GM21723 (cell line): ENCODE results near the gene ZNF101.
"Not testable (repeated sequence)": the region's sequence is repeated elsewhere in the genome, so short reads cannot be mapped to it uniquely, and the experiment has no call there.

ENCODE experiments used
- ATAC-seq: cut with Tn5 transposase; IDR thresholded peaks from one replicate; pipeline ENCODE4 v1.9.1; 2021; ENCODE audit warnings: mild to moderate bottlenecking, moderate library complexity; ENCODE audit not compliant: unreplicated experiment

Gene ZNF101

DNA sequence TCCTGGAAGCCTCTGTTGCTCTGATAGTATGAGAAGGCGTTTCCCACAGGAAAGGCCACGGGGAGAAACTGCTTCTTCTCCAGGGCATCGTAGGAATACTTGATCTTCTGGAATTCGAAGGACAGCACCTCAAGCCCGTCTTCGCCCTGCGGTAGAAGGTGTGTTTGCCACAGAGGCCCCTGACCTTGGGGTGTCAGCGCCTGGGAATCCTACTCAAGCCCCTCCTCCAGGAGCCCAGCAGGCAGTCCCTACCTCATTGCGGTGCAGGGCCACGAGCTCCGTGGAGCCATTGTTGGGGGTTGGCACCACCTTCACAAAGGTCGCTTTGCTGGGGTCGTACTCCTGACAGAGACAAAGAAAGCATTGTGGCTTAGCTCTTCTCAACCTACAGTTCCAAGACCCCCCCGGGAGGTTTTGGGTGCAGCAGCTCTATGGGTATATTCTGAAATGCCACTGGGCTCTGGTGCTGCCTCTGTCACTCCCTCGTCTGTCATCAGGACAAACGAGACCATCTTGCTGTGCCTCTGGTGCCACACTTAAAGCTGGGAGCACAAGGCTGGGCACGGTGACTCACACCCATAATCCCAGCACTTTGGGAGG lies 8.9 kb upstream of the ZNF101 start:
- ATAC-seq, result no peak

DNA sequence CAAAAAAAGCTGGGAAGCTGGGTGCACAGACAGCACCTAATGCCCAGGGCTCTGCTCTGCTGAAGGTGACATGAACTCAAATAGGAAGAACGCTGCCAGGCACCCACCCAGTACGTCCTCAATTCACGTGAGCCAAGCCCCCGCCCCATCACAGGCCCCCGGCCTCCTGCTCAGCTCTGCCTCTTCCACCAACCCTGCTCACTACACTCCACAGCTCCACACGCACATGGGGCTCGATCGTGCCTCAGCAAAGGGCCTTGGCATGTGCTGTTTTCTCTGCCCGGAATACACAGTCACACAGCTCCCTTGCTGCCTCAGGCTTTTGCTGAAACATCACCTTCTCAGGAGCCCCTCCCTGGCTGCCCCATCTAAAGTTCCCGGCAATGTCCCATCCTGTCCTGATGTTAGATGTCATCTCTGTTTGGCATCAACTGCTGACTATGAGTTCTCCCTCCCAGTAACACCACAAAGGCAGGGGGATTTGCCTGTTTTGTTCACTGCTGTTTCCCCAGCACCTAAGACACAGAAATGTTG lies 7.4 kb upstream of the ZNF101 start:
- no peak for ATAC-seq

DNA sequence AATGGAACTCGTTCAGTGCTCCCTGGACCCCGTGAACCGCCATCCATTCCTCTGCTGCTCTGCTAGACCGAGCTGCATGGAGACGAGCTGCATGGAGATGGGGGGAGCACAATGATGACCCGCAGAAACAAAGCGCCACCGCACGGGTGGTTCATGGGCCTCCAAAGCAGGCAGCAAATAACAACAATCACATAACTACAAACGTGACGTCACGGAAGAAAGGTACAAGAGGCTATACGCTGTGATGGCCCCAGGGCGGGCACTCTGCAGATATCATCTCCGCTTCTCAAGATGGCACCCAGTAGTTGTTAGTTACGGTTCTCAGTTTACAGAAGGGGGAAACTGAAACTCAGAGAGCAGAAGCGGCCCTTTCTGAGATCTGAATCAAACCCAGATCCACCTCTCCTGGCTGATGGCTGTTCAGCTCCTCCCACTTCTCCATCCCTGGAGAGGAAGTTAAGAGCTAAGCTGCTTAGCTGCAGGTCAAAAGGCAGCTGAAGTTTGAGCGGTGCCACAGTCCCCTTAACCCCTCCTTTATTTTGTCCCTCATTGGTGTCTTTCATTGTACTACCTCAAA lies 6.9 kb upstream of the ZNF101 start:
- ATAC-seq, result peak; percentile 47

DNA sequence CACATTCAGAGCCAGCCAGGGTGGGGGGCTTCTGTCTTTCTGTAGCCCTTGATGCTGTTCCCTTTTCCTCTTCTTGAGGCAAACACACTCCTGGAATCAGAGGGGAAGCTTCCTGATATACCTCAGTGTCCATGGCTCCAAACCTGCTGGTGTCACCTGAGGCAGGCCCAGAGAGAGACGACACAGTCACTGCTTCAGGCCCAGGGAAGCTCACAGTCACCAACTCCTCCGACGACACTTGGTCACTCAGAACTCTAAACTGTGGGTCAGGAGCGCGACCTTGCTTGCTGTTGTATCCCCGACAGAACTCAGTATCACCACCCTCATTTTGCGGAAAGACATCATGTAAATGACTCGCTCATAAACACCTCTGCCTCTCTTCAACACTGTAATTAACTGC lies 6.3 kb upstream of the ZNF101 start:
- ATAC-seq, result no peak

DNA sequence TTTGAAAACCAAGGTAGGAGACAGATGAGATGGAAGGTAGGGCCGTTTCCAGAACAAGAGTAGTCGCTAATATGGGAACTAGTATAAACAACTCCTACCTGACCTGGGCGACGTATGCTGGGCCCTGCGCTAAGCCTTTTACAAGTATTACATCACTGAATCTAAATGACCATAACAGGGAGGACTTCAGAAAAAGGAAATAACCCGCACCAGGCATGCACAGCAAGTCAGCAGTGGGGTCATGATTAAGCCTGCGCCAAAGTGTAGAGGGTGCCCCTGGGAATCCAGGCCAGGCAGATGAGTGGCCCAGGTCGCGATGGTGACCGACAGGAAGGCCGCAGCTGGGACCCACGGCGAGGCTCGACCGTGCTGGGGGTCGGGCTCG lies 5.8 kb upstream of the ZNF101 start:
- no peak for ATAC-seq

DNA sequence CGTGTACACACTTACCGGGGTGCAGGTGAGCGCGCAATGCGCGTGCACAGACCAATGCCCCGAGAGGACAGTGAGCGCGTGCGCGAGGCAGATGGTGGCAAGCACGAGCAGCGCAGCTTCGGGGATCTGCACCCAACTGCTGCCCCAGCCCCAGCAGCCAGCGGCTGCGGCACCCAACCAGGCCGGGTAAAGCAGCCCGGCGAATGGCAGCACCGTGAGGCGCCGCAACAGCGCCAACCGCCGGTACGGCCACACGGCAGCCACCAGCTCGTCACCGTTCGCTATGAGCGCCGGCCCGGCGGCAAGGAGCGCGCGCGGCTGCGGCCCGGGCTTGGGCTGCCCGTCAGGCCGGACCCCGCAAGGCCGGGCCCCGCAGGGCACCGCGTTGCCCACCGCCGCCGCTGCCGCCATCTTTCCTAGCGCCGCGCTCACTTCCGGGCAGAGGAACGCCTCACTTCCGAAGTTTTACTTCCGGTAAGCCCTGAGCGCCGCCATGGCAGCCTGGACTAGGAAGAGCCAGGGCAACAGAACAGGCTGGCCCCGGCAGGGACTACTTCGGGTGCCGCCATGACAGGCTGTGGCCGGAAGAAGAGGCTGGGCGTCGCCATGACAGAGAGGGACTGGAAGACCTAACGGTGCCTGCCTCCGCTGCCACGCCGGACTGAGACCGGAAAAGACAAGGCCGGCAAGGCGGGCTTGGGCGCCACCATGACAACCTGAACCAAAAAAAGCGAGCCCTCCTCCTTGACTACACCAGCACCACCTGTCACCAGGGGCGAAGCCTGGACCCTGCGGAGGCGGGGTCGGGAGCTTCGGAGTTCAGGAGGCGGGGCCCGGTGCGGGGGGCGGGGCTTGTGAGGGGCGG lies 5.2 kb upstream of the ZNF101 start, which contains the start of gene ATP13A1:
Gene ATP13A1 (minus strand): TSS at position 421 of the 865 bp plus-strand sequence. CDS start 10 bp downstream, at position 411.
- peak; percentile 72 for ATAC-seq

DNA sequence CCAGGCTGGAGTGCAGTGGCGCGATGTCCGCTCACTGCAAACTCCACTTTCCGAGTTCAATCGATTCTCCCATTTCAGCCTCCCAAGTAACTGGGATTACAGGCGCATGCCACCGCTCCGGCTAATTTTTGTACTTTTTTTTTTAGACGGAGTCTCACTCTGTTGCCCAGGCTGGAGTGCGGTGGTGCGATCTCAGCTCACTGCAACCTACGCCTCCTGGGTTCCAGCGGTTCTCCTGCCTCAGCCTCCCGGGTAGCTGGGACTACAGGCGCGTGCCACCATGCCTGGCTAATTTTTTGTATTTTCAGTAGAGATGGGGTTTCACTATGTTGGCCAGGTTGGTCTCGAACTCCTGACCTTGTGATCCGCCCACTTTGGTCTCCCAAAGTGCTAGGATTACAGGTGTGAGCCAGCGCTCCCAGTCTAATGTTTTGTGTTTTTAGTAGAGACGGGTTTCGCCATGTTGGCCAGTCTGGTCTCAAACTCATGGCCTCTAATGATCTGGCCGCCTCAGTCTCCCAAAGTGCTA lies 3.2 kb upstream of the ZNF101 start:
- not testable (repeated sequence) for ATAC-seq

DNA sequence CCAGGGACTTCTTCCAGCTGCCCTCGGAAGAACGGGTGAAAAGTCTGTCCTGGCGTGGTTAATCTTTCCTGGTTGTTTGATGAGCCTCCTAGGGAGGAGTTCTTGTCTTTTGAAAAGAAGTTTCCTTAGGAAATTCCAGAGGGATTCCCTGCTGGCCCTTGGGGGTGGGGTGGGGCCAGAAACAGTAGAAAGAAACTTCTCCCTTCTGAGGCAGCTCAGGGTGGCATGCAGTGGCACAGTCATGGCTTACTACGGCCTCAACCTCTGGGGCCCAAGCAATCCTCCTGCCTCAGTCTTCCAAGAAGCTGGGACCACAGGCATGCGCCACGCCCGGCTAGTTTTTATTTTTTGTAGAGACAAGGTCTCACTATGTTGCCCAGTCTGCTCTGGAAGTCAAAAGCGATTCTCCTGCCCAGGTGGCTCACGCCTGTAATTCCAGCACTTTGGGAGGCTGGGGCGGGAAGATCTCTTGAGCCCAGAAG lies 1.5 kb downstream of the ZNF101 start:
- ATAC-seq, result no peak

DNA sequence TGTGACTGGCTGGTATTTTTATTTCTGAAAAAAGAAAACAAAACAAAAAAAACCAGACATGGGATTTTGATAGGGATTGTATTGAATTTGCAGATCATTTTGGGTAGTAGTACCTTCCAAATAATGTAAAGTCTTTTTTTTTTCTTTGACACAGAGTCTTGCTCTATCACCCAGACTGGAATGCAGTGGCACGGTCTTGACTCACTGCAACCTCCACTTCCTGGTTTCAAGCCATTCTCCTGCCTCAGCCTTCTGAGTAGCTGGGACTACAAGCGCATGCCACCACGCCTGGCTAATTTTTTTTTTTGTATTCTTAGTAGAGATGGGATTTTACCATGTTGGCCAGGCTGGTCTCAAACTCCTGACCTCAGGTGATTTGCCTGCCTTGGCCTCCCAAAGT lies 4.2 kb downstream of the ZNF101 start:
- ATAC-seq, result no peak

DNA sequence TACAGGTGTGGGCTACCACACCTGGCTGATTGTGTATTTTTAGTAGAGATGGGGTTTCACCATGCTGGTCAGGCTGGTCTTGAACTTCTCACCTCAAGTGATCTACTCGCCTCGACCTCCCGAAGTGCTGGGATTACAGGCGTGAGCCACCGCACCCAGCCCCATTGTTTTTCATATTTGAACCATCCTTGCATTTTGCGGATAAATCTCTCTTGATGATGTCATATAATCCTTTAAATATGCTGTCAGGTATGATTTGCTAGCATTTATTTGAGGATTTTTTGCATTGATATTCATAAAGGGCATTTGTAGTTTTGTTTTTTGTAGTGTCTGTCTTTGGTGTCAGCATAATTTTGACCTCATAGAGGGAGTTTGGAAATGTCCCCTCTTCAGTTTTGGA lies 5.7 kb downstream of the ZNF101 start:
- no peak for ATAC-seq

DNA sequence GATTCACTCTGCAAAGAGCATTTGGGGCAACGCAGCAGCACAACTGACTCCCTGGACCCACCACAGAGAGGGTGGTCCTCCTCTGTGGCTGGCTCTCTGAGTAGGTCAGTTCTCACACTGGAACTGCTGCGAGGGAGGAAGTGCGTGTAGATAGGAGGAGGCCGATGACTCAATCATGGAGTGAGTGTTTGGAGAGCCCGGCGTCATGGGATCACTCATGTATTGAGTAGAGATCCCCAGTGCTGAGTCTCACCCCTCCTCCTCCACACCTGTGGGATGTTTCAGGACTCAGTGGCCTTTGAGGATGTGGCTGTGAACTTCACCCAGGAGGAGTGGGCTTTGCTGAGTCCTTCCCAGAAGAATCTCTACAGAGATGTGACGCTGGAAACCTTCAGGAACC lies 8.9 kb downstream of the ZNF101 start:
- no peak for ATAC-seq

DNA sequence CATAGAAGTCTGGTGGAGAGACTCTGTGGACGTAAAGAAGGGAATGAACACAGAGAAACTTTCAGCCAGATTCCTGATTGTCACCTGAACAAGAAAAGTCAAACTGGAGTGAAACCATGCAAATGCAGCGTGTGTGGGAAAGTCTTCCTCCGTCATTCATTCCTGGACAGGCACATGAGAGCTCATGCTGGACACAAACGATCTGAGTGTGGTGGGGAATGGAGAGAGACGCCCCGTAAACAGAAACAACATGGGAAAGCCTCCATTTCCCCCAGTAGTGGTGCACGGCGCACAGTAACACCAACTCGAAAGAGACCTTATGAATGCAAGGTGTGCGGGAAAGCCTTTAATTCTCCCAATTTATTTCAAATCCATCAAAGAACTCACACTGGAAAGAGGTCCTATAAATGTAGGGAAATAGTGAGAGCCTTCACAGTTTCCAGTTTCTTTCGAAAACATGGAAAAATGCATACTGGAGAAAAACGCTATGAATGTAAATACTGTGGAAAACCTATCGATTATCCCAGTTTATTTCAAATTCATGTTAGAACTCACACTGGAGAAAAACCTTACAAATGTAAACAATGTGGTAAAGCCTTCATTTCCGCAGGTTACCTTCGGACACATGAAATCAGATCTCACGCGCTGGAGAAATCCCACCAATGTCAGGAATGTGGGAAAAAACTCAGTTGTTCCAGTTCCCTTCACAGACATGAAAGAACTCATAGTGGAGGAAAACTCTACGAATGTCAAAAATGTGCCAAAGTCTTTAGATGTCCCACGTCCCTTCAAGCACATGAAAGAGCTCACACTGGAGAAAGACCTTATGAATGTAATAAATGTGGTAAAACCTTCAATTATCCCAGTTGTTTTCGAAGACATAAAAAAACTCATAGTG lies 10.8 kb downstream of the ZNF101 start:
- no peak for ATAC-seq

DNA sequence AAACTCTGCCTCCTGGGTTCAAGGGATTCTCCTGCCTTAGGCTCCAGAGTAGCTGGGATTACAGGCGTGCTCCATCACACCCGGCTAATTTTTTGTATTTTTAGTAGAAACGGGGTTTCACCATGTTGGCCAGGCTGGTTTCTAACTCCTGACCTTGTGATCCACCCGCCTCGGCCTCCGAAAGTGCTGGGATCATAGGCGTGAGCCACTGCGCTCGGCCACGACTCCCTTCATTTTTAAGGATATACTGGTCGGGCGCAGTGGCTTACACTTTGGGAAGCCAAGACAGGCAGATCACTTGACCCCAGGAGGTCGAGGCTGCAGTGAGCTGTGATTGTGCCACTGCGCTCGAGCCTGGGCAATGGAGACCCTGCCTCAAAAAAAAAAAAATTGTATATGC lies 17.5 kb downstream of the ZNF101 start:
- ATAC-seq, result not testable (repeated sequence)

DNA sequence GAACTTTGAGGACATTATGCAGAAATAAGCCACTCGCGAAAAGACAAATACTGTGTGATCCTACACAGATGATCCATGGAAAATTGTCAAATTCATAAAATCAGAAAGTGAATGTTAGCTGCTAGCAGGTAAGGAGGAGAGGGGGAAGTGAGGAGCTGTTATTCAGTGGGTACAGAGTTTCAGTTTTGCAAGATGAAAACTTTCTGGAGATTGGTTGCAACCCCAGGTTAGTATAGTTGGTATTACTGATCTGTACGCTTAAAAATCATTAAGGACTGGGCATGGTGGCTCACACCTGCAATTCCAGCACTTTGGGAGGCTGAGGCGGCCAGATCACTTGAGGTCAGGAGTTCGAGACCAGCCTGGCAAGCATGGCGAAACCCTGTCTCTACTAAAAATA lies 17.9 kb downstream of the ZNF101 start:
- no peak for ATAC-seq

DNA sequence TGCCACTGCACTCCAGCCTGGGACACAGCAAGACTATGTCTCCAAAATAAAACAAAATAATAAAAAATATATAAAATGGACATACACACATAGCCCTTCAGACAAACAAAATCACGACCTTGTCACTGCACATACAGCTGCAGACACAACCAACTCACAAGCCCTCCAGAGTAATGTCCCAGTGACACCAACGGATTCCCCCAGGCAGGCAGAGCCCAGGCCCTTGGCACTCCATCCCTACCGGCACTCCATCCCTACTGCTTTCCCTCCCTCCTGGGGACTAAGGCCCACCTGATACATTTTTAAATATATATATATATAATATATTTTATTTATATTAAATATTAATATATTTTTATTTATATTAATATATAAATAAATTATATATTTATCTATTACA lies 18.5 kb downstream of the ZNF101 start:
- no peak for ATAC-seq

DNA sequence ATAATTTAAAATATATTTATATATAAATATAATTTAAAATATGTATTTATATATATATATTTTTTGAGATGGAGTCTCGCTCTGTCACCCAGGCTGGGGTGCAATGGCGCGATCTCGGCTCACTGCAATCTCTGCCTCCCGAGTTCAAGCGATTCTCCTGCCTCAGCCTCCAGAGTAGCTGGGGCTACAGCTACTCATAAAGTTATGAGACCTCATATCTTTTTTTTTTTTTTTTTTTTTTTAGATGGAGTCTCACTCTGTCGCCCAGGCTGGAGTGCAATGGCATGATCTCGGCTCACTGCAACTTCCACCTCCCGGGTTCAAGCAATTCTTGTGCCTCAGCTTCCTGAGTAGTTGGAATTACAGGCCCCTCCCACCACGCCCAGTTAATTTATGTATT lies 20.4 kb downstream of the ZNF101 start:
- not testable (repeated sequence) for ATAC-seq

DNA sequence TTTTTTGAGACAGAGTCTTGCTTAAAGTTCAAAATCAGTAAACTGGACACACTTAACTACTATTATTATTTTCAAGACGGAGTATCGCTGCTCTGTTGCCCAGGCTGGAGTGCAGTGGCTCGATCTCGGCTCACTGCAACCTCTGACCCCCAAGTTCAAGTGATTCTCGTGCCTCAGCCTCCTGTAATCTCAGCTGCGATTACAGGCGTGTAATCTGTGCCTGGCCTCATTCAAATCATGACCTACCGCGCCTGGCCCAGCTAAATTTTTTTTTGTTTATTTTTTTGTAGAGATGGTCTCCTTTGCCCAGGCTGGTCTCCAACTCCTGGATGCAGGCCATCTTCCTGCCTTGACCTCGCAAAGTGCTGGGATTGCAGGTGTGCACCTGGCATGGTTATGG lies 23.0 kb downstream of the ZNF101 start:
- ATAC-seq, result no peak

DNA sequence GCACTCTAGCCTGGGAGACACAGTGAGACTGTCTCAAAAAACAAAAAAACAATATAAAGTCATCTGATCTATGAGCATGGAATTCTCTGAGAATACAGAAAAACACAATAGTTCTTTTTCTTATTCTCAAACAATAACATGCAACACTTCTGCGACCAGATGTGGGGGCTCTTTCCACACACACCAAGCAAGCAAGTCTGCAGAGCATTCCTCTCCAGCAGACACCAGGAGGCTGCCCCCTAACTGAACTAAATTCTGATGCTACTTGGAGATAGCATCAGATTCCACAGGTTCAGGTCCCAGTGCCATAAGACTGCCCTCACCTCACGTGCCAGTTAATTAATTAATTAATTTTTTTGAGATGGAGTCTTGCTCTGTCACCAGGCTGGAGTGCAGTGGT lies 27.7 kb downstream of the ZNF101 start:
- no peak for ATAC-seq

DNA sequence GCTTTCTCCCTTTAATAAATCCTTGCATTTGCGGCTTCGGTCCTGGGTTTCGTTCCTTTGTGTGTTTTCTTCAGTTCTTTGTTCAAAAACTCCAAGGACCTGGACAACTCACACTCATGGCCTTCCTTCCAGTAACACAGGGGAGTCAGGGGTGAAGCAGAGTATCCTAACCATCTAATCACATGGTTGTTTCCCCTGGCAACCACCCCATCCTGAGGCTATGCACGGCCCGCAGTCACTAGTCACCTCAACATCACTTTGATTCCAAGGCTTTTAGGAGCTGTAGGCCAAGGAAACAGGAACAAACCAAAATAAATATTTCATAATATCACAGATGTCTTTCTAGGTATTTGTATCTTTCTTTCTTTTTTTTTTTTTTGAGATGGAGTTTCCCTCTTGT lies 28.9 kb downstream of the ZNF101 start:
- ATAC-seq, result no peak

DNA sequence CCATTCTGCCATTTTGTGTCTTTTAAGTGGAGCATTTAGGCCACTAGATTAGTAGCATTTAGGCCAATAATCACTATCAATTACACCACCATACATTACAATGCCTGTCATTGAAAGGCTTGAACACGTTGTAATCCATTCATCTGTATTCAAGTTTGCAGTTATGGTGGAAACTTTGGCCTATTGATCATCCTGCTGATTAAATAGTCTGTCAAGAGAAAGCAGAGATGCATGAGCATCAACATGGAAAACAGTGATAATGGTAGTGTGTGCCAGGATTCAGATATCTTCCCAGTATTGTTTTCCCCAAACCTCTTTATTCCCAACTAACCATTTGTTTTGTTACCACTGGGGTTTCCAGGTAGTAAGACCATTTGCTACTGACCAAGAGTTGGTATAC lies 31.9 kb downstream of the ZNF101 start:
- not testable (repeated sequence) for ATAC-seq
